CD14-positive monocyte (primary cell): ENCODE data around the gene TMEM225B. TPM values are rescaled to one million over a fixed set of nuclear protein-coding genes. Genes with fewer than 3 reads are reported as not detected.
"Not testable (repeated sequence)": the region's sequence is repeated elsewhere in the genome, so short reads cannot be mapped to it uniquely, and the experiment has no call there.

Source experiments
- DNase-seq, 3 donors: peaks; one replicate each; pipeline ENCODE4 v3.0.0-alpha.2; 2011 to 2022
- H2AFZ ChIP-seq: 2 replicates; pipeline ENCODE4 v1.6.0; 2012; ENCODE audit warnings: mild to moderate bottlenecking, low read depth, low read length, inconsistent platforms; ENCODE audit not compliant: insufficient read depth, poor library complexity, severe bottlenecking
- H3K27ac ChIP-seq, 2 donors: 1 replicate in 1 of 2; 2 replicates in 1 of 2; pipeline ENCODE4 v1.5.1; 2012 to 2013; ENCODE audit warnings: low read length in 2 of 2, control low read depth in 1 of 2, inconsistent platforms in 1 of 2, low read depth in 1 of 2, mild to moderate bottlenecking in 1 of 2
- H3K27me3 ChIP-seq, 2 donors: one replicate each; pipeline versions ENCODE4 v1.6.0 to v1.6.1; 2011 to 2013; ENCODE audit warnings: low read length in 2 of 2; ENCODE audit not compliant: control insufficient read depth in 2 of 2, insufficient read depth in 2 of 2
- H3K36me3 ChIP-seq, 2 donors: replicated peaks in 1 of 2; 1 replicate in 1 of 2; 2 replicates in 1 of 2; pipeline versions ENCODE4 v1.5.1 to v1.6.1; 2012 to 2013; ENCODE audit warnings: low read length in 2 of 2, control low read depth in 1 of 2, inconsistent platforms in 1 of 2, mild to moderate bottlenecking in 1 of 2; ENCODE audit not compliant: insufficient read depth in 2 of 2, control insufficient read depth in 1 of 2
- H3K4me1 ChIP-seq, 2 donors: 1 replicate in 1 of 2; 2 replicates in 1 of 2; pipeline versions ENCODE4 v1.5.1 to v1.6.1; 2012 to 2013; ENCODE audit warnings: low read length in 2 of 2, control low read depth in 1 of 2, inconsistent platforms in 1 of 2, mild to moderate bottlenecking in 1 of 2, moderate library complexity in 1 of 2; ENCODE audit not compliant: insufficient read depth in 2 of 2, control insufficient read depth in 1 of 2
- H3K4me2 ChIP-seq: replicated peaks from 2 replicates; pipeline ENCODE3; 2012; ENCODE audit warnings: low read length, moderate library complexity, mild to moderate bottlenecking; ENCODE audit not compliant: poor library complexity, severe bottlenecking; ENCODE audit errors: extremely low read depth
- H3K4me3 ChIP-seq, 3 experiments: fragments of 200-600 bp in 1 of 3; sonication (generic) in 1 of 3; replicated peaks in 1 of 3; 1 replicate in 2 of 3; 2 replicates in 1 of 3; pipeline ENCODE4 v1.5.1; 2011 to 2013; ENCODE audit warnings: low read length in 3 of 3, mild to moderate bottlenecking in 3 of 3, control low read depth in 2 of 3, low read depth in 2 of 3, inconsistent platforms in 1 of 3, moderate library complexity in 1 of 3
- H3K79me2 ChIP-seq: 2 replicates; pipeline ENCODE4 v1.6.0; 2012; ENCODE audit warnings: mild to moderate bottlenecking, control low read depth, inconsistent platforms, low read length, moderate library complexity; ENCODE audit not compliant: insufficient read depth
- H3K9ac ChIP-seq: 2 replicates; pipeline ENCODE4 v1.6.0; 2017; ENCODE audit warnings: low read length, mild to moderate bottlenecking; ENCODE audit not compliant: insufficient read depth, poor library complexity, severe bottlenecking
- H3K9me3 ChIP-seq, 2 donors: replicated peaks in 1 of 2; 1 replicate in 1 of 2; 2 replicates in 1 of 2; pipeline versions ENCODE4 v1.5.1 to v1.6.1; 2012 to 2013; ENCODE audit warnings: low read length in 2 of 2, control low read depth in 1 of 2; ENCODE audit not compliant: control insufficient read depth in 1 of 2, insufficient read depth in 1 of 2
- H4K20me1 ChIP-seq: 2 replicates; pipeline ENCODE4 v1.6.0; 2012; ENCODE audit warnings: mild to moderate bottlenecking, low read length, control low read depth, moderate library complexity; ENCODE audit not compliant: insufficient read depth
- H3K27ac Mint-ChIP-seq, 7 donors: one replicate each; pipeline ENCODE4 v1.8.0; 2020; ENCODE audit warnings: mild to moderate bottlenecking in 7 of 7, mixed read lengths in 7 of 7, moderate library complexity in 6 of 7, inconsistent platforms in 2 of 7
- H3K27me3 Mint-ChIP-seq, 3 donors: one replicate each; pipeline ENCODE4 v1.8.0; 2021 to 2022; ENCODE audit warnings: low read depth in 3 of 3, mild to moderate bottlenecking in 3 of 3, mixed read lengths in 3 of 3, moderate library complexity in 3 of 3, inconsistent platforms in 1 of 3
- H3K36me3 Mint-ChIP-seq, 2 donors: one replicate each; pipeline ENCODE4 v1.8.0; 2020; ENCODE audit warnings: mixed read lengths in 2 of 2, inconsistent platforms in 1 of 2, mild to moderate bottlenecking in 1 of 2
- H3K4me1 Mint-ChIP-seq: one replicate; pipeline ENCODE4 v1.8.0; 2020; ENCODE audit warnings: mild to moderate bottlenecking, mixed read lengths
- H3K4me3 Mint-ChIP-seq, 2 donors: one replicate each; pipeline ENCODE4 v1.8.0; 2020; ENCODE audit warnings: mild to moderate bottlenecking in 2 of 2, mixed read lengths in 2 of 2, moderate library complexity in 1 of 2
- H3K9me3 Mint-ChIP-seq, 7 donors: one replicate each; pipeline ENCODE4 v1.8.0; 2020 to 2022; ENCODE audit warnings: mixed read lengths in 7 of 7, mild to moderate bottlenecking in 6 of 7, moderate library complexity in 6 of 7, inconsistent platforms in 2 of 7
- WGBS: methylation state at CpG from one replicate; pipeline ENCODE4 v1.1.5; 2013; ENCODE audit warnings: missing lambda C conversion rate; ENCODE audit not compliant: insufficient coverage; 5-methylcytosine and 5-hydroxymethylcytosine counted together
- intact Hi-C, 2 donors: fragments of 100-400 bp; cut with micrococcal nuclease; formaldehyde crosslinking; loops; one replicate each; pipeline versions ENCODE4 v1.15.0 to v1.15.1; 2023
- polyA plus RNA-seq, 3 donors: library from polyadenylated mRNA; depleted of rRNA in 1 of 3; unstranded in 2 of 3; stranded (reverse) in 1 of 3; fragments of 300-500 nt in 2 of 3; fragments of >200 nt in 1 of 3; fragmentation: Illumina TruSeq in 2 of 3; gene quantifications; 1 replicate in 2 of 3; 2 replicates in 1 of 3; pipeline ENCODE4 v1.2.3, GENCODE V29; 2012 to 2021
- TF ChIP-seq, protein P1 (sequence below): fragments of 200-600 bp; IDR thresholded peaks from one replicate; pipeline ENCODE4 v1.8.0; 2022; ENCODE audit warnings: antibody characterized with exemption, mild to moderate bottlenecking

TMEM225B gene
- polyA plus RNA-seq, 3 donors, result 0.20 to 0.23 TPM; not detected in 1

DNA sequence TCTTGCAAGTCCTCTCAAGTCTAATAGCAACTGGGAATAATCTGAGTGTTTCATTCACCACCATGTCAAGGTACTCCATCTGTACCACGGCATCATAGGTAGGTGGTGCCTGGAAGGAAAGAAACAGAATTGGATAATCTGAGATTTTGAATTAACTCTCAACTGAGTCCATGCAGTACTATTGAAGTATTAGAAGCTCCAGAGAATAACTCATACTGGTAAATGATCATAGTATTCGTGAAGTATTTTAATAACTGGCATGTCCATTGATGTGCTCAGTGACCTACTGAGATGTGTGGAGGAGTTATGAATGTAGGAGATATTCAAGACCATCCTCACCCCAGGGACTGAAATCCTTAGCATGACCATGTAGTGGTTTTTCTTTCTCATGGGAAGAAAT lies 54.6 kb downstream of the TMEM225B start:
- H3K9me3 ChIP-seq, result no peaks in the 10 kb centered on the region
- Mint-ChIP-seq H3K27me3 (peaks cover 0 to 2% (median 1%) of the 10 kb centered on the region in 3 donors), H3K4me1 (no peaks in the 10 kb centered on the region), H3K27ac (no peak overlapping the region), H3K4me3 (no peak overlapping the region), H3K9me3 (peaks cover 0 to 15% (median 7%) of the 10 kb centered on the region in 7 donors), H3K36me3 (peaks cover 10 to 11% of the 10 kb centered on the region in 2 donors)
- WGBS, result no CpG with 5 or more reads among the region's 2 CpGs
- H4K20me1 ChIP-seq, result no peaks in the 10 kb centered on the region
- no peak overlapping the region for H3K4me3 ChIP-seq
- no peak overlapping the region for H3K9ac ChIP-seq
- H2AFZ ChIP-seq, result no peak overlapping the region
- TF ChIP-seq, protein P1, sequence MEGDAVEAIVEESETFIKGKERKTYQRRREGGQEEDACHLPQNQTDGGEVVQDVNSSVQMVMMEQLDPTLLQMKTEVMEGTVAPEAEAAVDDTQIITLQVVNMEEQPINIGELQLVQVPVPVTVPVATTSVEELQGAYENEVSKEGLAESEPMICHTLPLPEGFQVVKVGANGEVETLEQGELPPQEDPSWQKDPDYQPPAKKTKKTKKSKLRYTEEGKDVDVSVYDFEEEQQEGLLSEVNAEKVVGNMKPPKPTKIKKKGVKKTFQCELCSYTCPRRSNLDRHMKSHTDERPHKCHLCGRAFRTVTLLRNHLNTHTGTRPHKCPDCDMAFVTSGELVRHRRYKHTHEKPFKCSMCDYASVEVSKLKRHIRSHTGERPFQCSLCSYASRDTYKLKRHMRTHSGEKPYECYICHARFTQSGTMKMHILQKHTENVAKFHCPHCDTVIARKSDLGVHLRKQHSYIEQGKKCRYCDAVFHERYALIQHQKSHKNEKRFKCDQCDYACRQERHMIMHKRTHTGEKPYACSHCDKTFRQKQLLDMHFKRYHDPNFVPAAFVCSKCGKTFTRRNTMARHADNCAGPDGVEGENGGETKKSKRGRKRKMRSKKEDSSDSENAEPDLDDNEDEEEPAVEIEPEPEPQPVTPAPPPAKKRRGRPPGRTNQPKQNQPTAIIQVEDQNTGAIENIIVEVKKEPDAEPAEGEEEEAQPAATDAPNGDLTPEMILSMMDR, result no peak
- no peaks in the 10 kb centered on the region for H3K36me3 ChIP-seq
- no peak overlapping the region for H3K27ac ChIP-seq
- H3K4me2 ChIP-seq, result no peak overlapping the region
- no peaks in the 10 kb centered on the region for H3K79me2 ChIP-seq
- DNase-seq, result no peak
- intact Hi-C loops, result no loop called here
- H3K27me3 ChIP-seq, result no peaks in the 10 kb centered on the region
- H3K4me1 ChIP-seq, result no peaks in the 10 kb centered on the region

DNA sequence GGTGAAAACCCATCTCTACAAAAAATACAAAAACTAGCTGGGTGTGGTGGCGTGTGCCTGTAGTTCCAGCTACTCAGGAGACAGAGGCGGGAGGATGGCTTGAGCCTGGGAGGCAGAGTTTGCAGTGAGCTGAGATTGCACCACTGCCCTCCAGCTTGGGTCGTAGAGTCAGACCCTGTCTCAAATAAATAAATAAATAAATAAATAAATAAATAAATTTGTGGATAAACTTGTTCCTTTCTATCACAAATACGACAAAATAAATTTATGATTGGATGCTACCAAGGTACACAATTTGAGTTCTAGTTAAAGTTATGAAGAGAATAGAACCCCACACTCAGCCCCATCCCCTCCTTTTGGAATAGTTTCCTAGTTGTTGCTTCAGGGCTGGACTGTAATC lies 55.2 kb downstream of the TMEM225B start:
- H3K4me2 ChIP-seq, intact Hi-C loops, H3K36me3 ChIP-seq, H3K9ac ChIP-seq, H3K4me3 Mint-ChIP-seq, H3K79me2 ChIP-seq, H2AFZ ChIP-seq, H3K4me1 ChIP-seq, H3K27me3 ChIP-seq, H3K36me3 Mint-ChIP-seq, DNase-seq, H3K4me1 Mint-ChIP-seq, H3K27me3 Mint-ChIP-seq, H4K20me1 ChIP-seq, H3K27ac ChIP-seq, H3K4me3 ChIP-seq, H3K9me3 ChIP-seq: not testable (repeated sequence)
- Mint-ChIP-seq H3K27ac (peak overlapping the region in 1 of 7 donors; percentile 55), H3K9me3 (peaks cover under 1 to 19% (median 7%) of the 10 kb centered on the region in 7 donors)
- WGBS, result no CpG with 5 or more reads among the region's 4 CpGs
